ENCODE measurements around the gene FILIP1L. TPM values are rescaled to one million over a fixed set of nuclear protein-coding genes. Genes with fewer than 3 reads are reported as not detected.

FILIP1L gene
- polyA plus RNA-seq, 1 of the 3 experiments (the other 2 are of a cell fraction), result 26.8 TPM

GRCh38 chr3:100098784-100099070 lies 15.6 kb downstream of the FILIP1L start (continued):
- TF ChIP-seq FOXM1 (IDR thresholded peaks at IDR 0.05; ENCODE audit: low read depth), result no peak
- TF ChIP-seq MEF2A (IDR thresholded peaks at IDR 0.05; ENCODE audit: borderline replicate concordance, low read depth), result no peak
- TF ChIP-seq CHD2 (IDR thresholded peaks at IDR 0.05; ENCODE audit: low read length, partially characterized antibody), result no peak
- no peak for TF ChIP-seq YY1 (IDR thresholded peaks at IDR 0.05; ENCODE audit: low read depth)
- TF ChIP-seq RFX5 (IDR thresholded peaks at IDR 0.05; ENCODE audit: low read length), result no peak
- no peak for TF ChIP-seq USF1 (IDR thresholded peaks at IDR 0.05; ENCODE audit: borderline replicate concordance, low read depth)

- peaks cover 0 to 9% of the 10 kb centered on the region in 2 experiments; a peak in 3 of 4 replicates for H3K4me1 ChIP-seq (ENCODE audit: control insufficient read depth in 1 of 2, insufficient read depth in 2 of 2, low read depth in 1 of 2, low read length in 1 of 2)
- no peaks in the 10 kb centered on the region for H3K27me3 ChIP-seq (ENCODE audit: insufficient read depth)
- POLR2A ChIA-PET, result no interaction called here
- no peak overlapping the region for H2AFZ ChIP-seq (ENCODE audit: low read depth)
- TF ChIP-seq CTCF (IDR thresholded peaks at IDR 0.05), result no peak
- TF ChIP-seq EZH2phosphoT487 (IDR thresholded peaks at IDR 0.05; ENCODE audit: borderline replicate concordance, low read depth), result no peak
- no peak for TF ChIP-seq MEF2A (IDR thresholded peaks at IDR 0.05; ENCODE audit: borderline replicate concordance, low read depth)
- TF ChIP-seq NFIC (IDR thresholded peaks at IDR 0.05; ENCODE audit: borderline replicate concordance), result no peak
- TF ChIP-seq NRF1 (IDR thresholded peaks at IDR 0.05; ENCODE audit: low read depth, low read length), result no peak
- no peak for TF ChIP-seq YY1 (IDR thresholded peaks at IDR 0.05; ENCODE audit: low read depth)
- no peak for TF ChIP-seq USF2 (IDR thresholded peaks at IDR 0.05; ENCODE audit: borderline replicate concordance, low read depth, low read length)
- TF ChIP-seq FOXJ3 (CRISPR knock-in tag; IDR thresholded peaks at IDR 0.05), result no peak
- H3K9me3 ChIP-seq, result no peaks in the 10 kb centered on the region
- H3K36me3 ChIP-seq (replicated peaks in 1 of 2; ENCODE audit: control insufficient read depth in 1 of 2, insufficient read depth in 2 of 2, low read length in 1 of 2), result no peaks in the 10 kb centered on the region
- H3F3A ChIP-seq (replicated peaks; ENCODE audit: insufficient read depth), result peaks cover 3% of the 10 kb centered on the region
- DNase-seq, result no peak
- H3K27ac ChIP-seq (ENCODE audit: low read depth in 2 of 2, low read length in 1 of 2), result no peak overlapping the region; a peak in 1 of 4 replicates
- no peak overlapping the region for H3K9ac ChIP-seq
- H3K4me2 ChIP-seq, result no peak overlapping the region
- no peaks in the 10 kb centered on the region for H3K9me2 ChIP-seq
- CTCF ChIA-PET, result interaction anchor here (1.1 kb wide), 1 partner anchor 30 kb away, joined by 3 read pairs; no protein-coding TSS in a partner anchor
- H3K79me2 ChIP-seq (ENCODE audit: insufficient read depth), result no peaks in the 10 kb centered on the region
- no peak overlapping the region for H3K4me3 ChIP-seq (ENCODE audit: low read depth in 2 of 2, low read length in 1 of 2)
- 92% methylated on average over 6 of the region's 6 CpGs for WGBS (ENCODE audit: low lambda C conversion rate)
- no peaks in the 10 kb centered on the region for H4K20me1 ChIP-seq (ENCODE audit: insufficient read depth)
Measured at GRCh38 chr3:100097919-100098783, 16.1 kb downstream of the FILIP1L start.

Measured in SK-N-SH (cell line).